Neural progenitor cell (in vitro differentiated cells): ENCODE results near the gene GDAP2.

Experiments
- EZH2 ChIP-seq: fragments of 200-600 bp; sonication (generic); IDR thresholded peaks from 2 replicates; pipeline ENCODE4 v1.6.1; 2017; ENCODE audit warnings: antibody characterized with exemption, mild to moderate bottlenecking, moderate library complexity
- EZH2phosphoT487 ChIP-seq: fragments of 200-600 bp; sonication (generic); IDR thresholded peaks from 2 replicates; pipeline ENCODE4 v1.6.1; 2017; ENCODE audit warnings: antibody characterized with exemption
- TF ChIP-seq, protein P1 (sequence below): fragments of 200-600 bp; sonication (generic); IDR thresholded peaks from 2 replicates; pipeline ENCODE4 v1.5.1; 2017; ENCODE audit warnings: antibody characterized with exemption, mild to moderate bottlenecking

DNA sequence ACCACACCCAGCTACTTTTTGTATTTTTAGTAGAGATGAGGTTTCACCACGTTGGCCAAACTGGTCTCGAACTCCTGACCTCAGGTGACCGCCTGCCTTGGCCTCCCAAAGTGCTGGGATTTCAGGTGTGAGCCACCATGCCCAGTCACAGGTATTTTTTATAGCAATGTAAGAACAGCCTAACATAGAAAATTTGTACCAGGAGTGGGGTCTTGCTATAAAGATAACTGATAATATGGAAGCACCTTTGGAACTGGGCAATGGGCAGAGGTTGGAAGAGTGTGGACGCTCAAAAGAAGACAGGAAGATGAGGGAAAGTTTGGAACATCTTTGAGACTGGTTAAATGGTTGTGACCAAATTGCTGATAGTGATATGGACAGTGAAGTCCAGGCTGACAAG is 99.2 kb downstream of the GDAP2 start:
- no peak for TF ChIP-seq EZH2
- TF ChIP-seq, protein P1, sequence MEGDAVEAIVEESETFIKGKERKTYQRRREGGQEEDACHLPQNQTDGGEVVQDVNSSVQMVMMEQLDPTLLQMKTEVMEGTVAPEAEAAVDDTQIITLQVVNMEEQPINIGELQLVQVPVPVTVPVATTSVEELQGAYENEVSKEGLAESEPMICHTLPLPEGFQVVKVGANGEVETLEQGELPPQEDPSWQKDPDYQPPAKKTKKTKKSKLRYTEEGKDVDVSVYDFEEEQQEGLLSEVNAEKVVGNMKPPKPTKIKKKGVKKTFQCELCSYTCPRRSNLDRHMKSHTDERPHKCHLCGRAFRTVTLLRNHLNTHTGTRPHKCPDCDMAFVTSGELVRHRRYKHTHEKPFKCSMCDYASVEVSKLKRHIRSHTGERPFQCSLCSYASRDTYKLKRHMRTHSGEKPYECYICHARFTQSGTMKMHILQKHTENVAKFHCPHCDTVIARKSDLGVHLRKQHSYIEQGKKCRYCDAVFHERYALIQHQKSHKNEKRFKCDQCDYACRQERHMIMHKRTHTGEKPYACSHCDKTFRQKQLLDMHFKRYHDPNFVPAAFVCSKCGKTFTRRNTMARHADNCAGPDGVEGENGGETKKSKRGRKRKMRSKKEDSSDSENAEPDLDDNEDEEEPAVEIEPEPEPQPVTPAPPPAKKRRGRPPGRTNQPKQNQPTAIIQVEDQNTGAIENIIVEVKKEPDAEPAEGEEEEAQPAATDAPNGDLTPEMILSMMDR = no peak
- no peak for TF ChIP-seq EZH2phosphoT487
